HL-60 (cell line): ENCODE data around the gene RCAN3.
"Not testable (repeated sequence)": the region's sequence is repeated elsewhere in the genome, so short reads cannot be mapped to it uniquely, and the experiment has no call there.

Experiments used
- DNase-seq, 2 experiments: peaks; one replicate each; pipeline ENCODE4 v3.0.0-alpha.2; 2010 to 2020; ENCODE audit warnings: low read depth in 1 of 2, low spot score in 1 of 2
- H3K27ac ChIP-seq: fragments of 250-450 bp; sonication (Bioruptor Pico); replicated peaks from 2 replicates; pipeline ENCODE4 v1.5.1; 2020; ENCODE audit warnings: mild to moderate bottlenecking, moderate library complexity
- H3K27me3 ChIP-seq: fragments of 250-450 bp; sonication (Bioruptor Pico); 2 replicates; pipeline ENCODE4 v1.5.1; 2021; ENCODE audit warnings: mild to moderate bottlenecking, moderate library complexity; ENCODE audit not compliant: insufficient read depth, poor library complexity, severe bottlenecking
- H3K4me3 ChIP-seq: replicated peaks from 2 replicates; pipeline ENCODE4 v1.5.1; 2011; ENCODE audit warnings: mild to moderate bottlenecking, control low read depth, low read length; ENCODE audit not compliant: insufficient read depth
- CTCF ChIP-seq: IDR thresholded peaks from one replicate; pipeline ENCODE4 v1.5.1; 2011; ENCODE audit warnings: low read length, control low read depth, inconsistent platforms; ENCODE audit not compliant: insufficient read depth
- GABPA ChIP-seq: IDR thresholded peaks from 2 replicates; pipeline ENCODE4 v1.6.1; 2012; ENCODE audit warnings: low read depth
- POLR2AphosphoS5 ChIP-seq: IDR thresholded peaks from 2 replicates; pipeline ENCODE4 v1.6.1; 2012; ENCODE audit warnings: low read depth
- REST ChIP-seq: IDR thresholded peaks from 2 replicates; pipeline ENCODE4 v1.6.1; 2012; ENCODE audit warnings: low read depth; ENCODE audit not compliant: insufficient replicate concordance
- SPI1 ChIP-seq: IDR thresholded peaks from 2 replicates; pipeline ENCODE4 v1.6.1; 2012; ENCODE audit warnings: low read depth, mild to moderate bottlenecking, borderline replicate concordance

Gene RCAN3

GRCh38 chr1:24516506-24516905 lies 13.9 kb downstream of the RCAN3 start:
- no peak for DNase-seq
- no peak overlapping the region for H3K27ac ChIP-seq
- no peaks in the 10 kb centered on the region for H3K27me3 ChIP-seq
- H3K4me3 ChIP-seq = no peak overlapping the region
- TF ChIP-seq SPI1 (no peak), GABPA (no peak), REST (no peak), POLR2AphosphoS5 (no peak), CTCF (no peak)

DNA sequence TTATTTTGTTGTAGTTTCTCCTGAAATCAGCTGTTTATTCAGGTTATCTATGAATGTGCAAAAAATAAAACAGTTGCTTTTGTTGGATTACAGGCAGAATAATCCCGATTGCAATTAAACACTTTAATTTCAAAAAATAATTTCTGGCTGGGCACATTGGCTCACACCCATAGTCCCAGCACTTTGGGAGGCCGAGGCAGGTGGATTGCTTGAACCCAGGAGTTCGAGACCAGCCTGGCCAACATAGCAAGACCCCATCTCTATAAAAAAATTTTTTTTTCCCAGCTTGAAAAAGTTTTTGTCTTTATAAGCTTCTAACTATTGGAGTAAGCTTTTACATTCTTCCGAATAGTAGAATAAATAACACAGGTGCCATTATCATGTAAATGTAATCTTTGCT lies 15.3 kb downstream of the RCAN3 start:
- no peak for DNase-seq
- TF ChIP-seq SPI1 (no peak), POLR2AphosphoS5 (no peak), REST (no peak), GABPA (no peak), CTCF (no peak)
- Histone ChIP-seq H3K27ac (no peak overlapping the region), H3K27me3 (no peaks in the 10 kb centered on the region), H3K4me3 (no peak overlapping the region)

GRCh38 chr1:24520282-24520681 lies 17.6 kb downstream of the RCAN3 start:
- H3K4me3 ChIP-seq, H3K27ac ChIP-seq, H3K27me3 ChIP-seq, DNase-seq: not testable (repeated sequence)

- Histone ChIP-seq H3K27me3 (no peaks in the 10 kb centered on the region), H3K4me3 (no peak overlapping the region), H3K27ac (no peak overlapping the region)
- TF ChIP-seq CTCF (no peak), GABPA (no peak), POLR2AphosphoS5 (no peak), REST (no peak), SPI1 (no peak)
- DNase-seq = no peak
Observed at GRCh38 chr1:24525606-24526005, 23.0 kb downstream of the RCAN3 start.
